Measurements from ENCODE around the gene DARS1. TPM values are rescaled to one million over a fixed set of nuclear protein-coding genes. Genes with fewer than 3 reads are reported as not detected.
A peak's percentile ranks its signal among the peaks of the same experiment; 100 is the strongest.

Gene DARS1
- total RNA-seq, 1 donor from 2014 or later, result 52.3 TPM

DNA sequence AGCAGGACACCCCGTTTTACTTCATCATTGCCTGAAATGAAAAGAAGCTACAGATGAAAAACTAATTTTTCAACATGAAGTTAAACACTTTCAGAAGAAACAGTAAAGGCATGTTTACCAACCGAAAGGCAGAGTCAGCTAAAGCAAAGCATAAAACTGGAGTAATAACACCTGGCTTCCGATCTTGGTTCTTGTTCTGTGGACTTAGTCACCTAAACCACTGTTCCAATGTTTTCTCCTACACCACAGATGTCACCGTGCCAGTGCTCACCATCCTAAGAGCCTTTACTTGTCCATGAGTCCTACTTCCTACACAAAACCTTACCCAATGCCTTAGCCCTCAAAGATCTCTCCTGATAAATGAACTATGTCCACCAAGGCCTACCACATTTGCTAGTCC, 122.7 kb downstream of the DARS1 start:
- Mint-ChIP-seq H3K9me3 (ENCODE audit: low read depth) (no peaks in the 10 kb centered on the region), H3K4me3 (ENCODE audit: unreplicated experiment) (no peak overlapping the region), H3K27ac (ENCODE audit: unreplicated experiment) (peak overlapping the region; percentile 35), H3K27me3 (ENCODE audit: low read depth) (no peaks in the 10 kb centered on the region), H3K4me1 (ENCODE audit: low read depth) (peaks cover 14% of the 10 kb centered on the region), H3K36me3 (ENCODE audit: low read depth) (peaks cover 37% of the 10 kb centered on the region)
- no peak for DNase-seq (ENCODE audit: low spot score)
- TF ChIP-seq, protein P1, sequence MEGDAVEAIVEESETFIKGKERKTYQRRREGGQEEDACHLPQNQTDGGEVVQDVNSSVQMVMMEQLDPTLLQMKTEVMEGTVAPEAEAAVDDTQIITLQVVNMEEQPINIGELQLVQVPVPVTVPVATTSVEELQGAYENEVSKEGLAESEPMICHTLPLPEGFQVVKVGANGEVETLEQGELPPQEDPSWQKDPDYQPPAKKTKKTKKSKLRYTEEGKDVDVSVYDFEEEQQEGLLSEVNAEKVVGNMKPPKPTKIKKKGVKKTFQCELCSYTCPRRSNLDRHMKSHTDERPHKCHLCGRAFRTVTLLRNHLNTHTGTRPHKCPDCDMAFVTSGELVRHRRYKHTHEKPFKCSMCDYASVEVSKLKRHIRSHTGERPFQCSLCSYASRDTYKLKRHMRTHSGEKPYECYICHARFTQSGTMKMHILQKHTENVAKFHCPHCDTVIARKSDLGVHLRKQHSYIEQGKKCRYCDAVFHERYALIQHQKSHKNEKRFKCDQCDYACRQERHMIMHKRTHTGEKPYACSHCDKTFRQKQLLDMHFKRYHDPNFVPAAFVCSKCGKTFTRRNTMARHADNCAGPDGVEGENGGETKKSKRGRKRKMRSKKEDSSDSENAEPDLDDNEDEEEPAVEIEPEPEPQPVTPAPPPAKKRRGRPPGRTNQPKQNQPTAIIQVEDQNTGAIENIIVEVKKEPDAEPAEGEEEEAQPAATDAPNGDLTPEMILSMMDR (IDR thresholded peaks at IDR 0.05), result no peak

Other genes starting within 250 kb of the DARS1 start
- gene UBXN4, start 243.8 kb downstream of the DARS1 start, total RNA-seq, result 72.5 to 112 TPM (median 76.4 TPM) in 3 replicates
- not detected in 3 replicates for gene LCT, start 148.4 kb downstream of the DARS1 start, total RNA-seq
- 21.2 to 44.1 TPM (median 22.2 TPM) in 3 replicates for gene MCM6, start 109.2 kb downstream of the DARS1 start, total RNA-seq
- not detected in 3 replicates for gene CXCR4, start 132.5 kb upstream of the DARS1 start, total RNA-seq

Data from chondrocyte (in vitro differentiated cells).